Effector memory CD4-positive, alpha-beta T cell (primary cell): Measurements from ENCODE around the gene ING5.
A peak's percentile ranks its signal among the peaks of the same experiment; 100 is the strongest.
"Not testable (repeated sequence)": the region's sequence is repeated elsewhere in the genome, so short reads cannot be mapped to it uniquely, and the experiment has no call there.

Source experiments
- DNase-seq, 3 donors: peaks; one replicate each; pipeline ENCODE4 v3.0.0-alpha.2; 2020
- H3K27ac ChIP-seq: 2 replicates; pipeline ENCODE4 v1.7.0; 2013; ENCODE audit warnings: mild to moderate bottlenecking, low read length, moderate library complexity; ENCODE audit not compliant: insufficient read depth, poor library complexity, severe bottlenecking
- H3K27me3 ChIP-seq: replicated peaks from 2 replicates; pipeline ENCODE4 v1.7.0; 2013; ENCODE audit warnings: mild to moderate bottlenecking, low read length; ENCODE audit not compliant: insufficient read depth, control insufficient read depth, poor library complexity, severe bottlenecking
- H3K36me3 ChIP-seq: 2 replicates; pipeline ENCODE4 v1.7.0; 2013; ENCODE audit warnings: mild to moderate bottlenecking, low read length, moderate library complexity; ENCODE audit not compliant: control insufficient read depth, insufficient read depth
- H3K4me1 ChIP-seq: 2 replicates; pipeline ENCODE4 v1.7.0; 2013; ENCODE audit warnings: low read length, mild to moderate bottlenecking; ENCODE audit not compliant: control insufficient read depth, insufficient read depth, poor library complexity, severe bottlenecking
- H3K4me3 ChIP-seq: 2 replicates; pipeline ENCODE4 v1.7.0; 2013; ENCODE audit warnings: low read length, low read depth, mild to moderate bottlenecking; ENCODE audit not compliant: insufficient read depth, poor library complexity, severe bottlenecking
- H3K9me3 ChIP-seq: 2 replicates; pipeline ENCODE4 v1.7.0; 2013; ENCODE audit warnings: mild to moderate bottlenecking, low read length, moderate library complexity; ENCODE audit not compliant: control insufficient read depth

The ING5 gene

DNA sequence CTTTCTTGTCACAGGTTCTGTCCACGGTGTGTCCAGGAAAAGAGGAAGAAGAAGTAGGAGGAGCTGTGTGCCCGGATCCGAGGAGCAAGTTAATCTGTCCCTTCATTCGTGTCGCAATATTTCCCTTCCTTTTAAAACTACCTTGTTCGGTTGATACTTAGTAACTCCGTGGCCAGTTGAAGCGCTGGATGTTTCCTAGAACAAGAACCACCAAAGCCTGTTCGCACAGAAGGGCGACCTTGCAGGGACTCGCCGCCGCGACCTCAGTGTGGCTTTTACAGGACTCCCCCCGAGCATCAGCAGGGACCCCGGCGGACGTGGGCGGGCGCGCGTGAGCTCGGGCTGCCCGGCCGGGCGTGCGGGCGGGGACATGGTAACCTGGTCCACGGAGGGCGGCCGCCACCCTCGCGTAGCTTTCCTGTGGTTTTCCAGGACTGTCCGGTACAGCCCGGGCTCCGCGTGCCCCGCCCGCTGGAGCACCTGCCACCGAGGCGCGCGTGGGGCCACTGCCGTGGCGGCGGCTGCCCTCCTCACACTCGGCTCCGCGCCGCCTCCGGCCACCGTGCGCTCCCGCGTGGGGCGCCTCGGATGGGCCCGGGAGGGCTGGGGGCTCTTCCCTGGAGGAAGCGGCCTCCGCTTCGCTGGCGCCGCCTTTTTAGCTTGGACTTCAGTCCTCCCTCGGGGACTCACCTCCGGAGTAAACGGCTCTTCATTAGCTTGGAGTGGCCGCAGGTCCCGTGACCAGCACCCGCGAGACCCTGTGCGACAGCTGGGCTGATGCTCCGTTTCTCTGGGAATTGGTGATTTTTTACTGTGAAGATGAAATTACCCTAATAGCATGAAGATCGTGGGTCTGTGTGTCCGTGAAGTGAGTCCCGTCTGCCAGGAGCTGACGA lies 23.4 kb downstream of the ING5 start:
- no peaks in the 10 kb centered on the region for H3K4me1 ChIP-seq
- H3K4me3 ChIP-seq = no peak overlapping the region
- H3K27ac ChIP-seq = no peak overlapping the region
- H3K36me3 ChIP-seq = peaks cover 18% of the 10 kb centered on the region
- DNase-seq = no peak
- no peaks in the 10 kb centered on the region for H3K9me3 ChIP-seq
- H3K27me3 ChIP-seq = no peaks in the 10 kb centered on the region

DNA sequence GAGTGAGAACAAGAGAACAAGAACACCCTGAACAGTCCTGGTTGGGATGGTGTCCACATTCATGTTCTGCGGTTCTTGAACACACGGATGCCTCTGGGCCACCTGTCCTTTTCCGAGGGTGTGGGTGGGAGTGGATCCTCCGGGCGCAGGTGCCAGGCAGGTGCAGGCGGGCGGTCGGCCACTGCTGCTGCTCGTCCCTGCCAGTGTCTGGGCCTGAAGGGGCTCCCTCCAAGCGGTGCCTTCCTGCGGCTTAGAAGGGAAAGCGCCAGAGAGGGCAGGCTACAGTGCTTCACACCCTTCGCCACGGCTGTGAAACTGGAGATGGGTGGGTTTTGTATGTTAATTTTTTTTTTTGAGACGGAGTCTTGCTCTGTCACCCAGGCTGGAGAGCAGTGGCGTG lies 24.6 kb downstream of the ING5 start:
- Histone ChIP-seq H3K27ac (no peak overlapping the region), H3K36me3 (peaks cover 7% of the 10 kb centered on the region), H3K4me1 (no peaks in the 10 kb centered on the region), H3K4me3 (no peak overlapping the region), H3K9me3 (no peaks in the 10 kb centered on the region), H3K27me3 (no peaks in the 10 kb centered on the region)
- no peak for DNase-seq

DNA sequence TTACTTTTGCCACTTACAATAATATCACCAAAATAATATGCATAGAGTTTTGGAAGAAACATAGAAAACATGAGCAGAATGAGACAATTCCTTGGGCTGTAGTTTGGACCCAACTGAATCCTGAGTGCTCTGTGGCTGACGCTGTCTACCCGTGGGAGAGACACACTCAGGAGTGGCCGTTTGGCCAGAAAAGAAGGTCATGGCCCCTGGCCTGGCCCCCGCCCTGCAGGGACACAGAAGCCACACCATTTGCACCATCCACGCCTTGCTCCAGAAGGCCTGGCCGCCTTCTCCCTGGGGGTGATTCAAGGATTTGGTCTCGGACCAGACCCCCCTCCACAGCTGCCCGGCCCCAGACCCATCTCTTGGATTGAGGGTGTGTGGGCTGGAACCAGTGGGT lies 26.2 kb downstream of the ING5 start:
- DNase-seq = no peak
- Histone ChIP-seq H3K27ac (no peak overlapping the region), H3K9me3 (no peaks in the 10 kb centered on the region), H3K4me3 (no peak overlapping the region), H3K27me3 (no peaks in the 10 kb centered on the region), H3K4me1 (no peaks in the 10 kb centered on the region), H3K36me3 (peaks cover 3% of the 10 kb centered on the region)

DNA sequence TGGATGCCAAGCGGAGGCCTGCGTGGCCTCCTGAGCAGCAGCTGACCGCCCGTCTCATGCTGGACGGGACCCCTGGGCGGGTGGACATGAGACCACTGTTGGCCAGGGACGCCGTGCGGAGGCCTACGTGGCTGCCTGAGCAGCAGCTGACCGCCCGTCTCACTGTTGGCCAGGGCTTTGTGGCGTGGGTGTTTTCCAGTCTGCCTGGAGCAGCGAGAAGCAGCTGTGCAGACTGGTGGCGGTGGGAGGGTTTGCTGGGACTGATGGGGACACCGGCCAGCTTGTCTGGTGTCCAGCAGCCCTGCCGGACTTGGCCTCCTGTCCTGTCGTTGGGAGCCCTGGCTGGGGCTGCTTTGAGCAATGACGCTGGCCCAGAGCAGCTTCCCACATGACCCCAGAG lies 26.8 kb downstream of the ING5 start:
- Histone ChIP-seq H3K4me3 (no peak overlapping the region), H3K9me3 (no peaks in the 10 kb centered on the region), H3K4me1 (no peaks in the 10 kb centered on the region), H3K27ac (no peak overlapping the region), H3K36me3 (no peaks in the 10 kb centered on the region), H3K27me3 (no peaks in the 10 kb centered on the region)
- no peak for DNase-seq

DNA sequence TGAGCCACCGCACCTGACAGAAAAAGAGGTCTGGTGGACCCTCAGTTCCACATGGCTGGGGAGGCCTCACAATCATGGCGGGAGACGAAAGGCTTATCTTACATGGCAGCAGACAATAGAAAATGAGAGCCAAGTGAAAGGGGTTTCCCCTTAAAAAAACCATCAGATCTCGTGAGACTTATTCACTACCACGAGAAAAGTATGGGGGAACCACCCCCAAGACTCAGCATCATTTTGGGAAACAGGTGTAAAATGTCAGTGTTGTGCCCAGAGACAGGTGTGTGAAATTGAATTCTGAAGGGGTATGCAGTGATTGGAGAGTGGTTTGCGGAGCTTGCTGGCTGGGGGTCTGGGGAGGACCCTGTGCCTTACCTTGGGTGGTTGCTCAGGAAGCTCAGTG lies 28.0 kb downstream of the ING5 start:
- H3K36me3 ChIP-seq = no peaks in the 10 kb centered on the region
- no peak for DNase-seq
- H3K4me1 ChIP-seq = no peaks in the 10 kb centered on the region
- H3K27ac ChIP-seq = no peak overlapping the region
- H3K27me3 ChIP-seq = no peaks in the 10 kb centered on the region
- H3K9me3 ChIP-seq = no peaks in the 10 kb centered on the region
- no peak overlapping the region for H3K4me3 ChIP-seq

DNA sequence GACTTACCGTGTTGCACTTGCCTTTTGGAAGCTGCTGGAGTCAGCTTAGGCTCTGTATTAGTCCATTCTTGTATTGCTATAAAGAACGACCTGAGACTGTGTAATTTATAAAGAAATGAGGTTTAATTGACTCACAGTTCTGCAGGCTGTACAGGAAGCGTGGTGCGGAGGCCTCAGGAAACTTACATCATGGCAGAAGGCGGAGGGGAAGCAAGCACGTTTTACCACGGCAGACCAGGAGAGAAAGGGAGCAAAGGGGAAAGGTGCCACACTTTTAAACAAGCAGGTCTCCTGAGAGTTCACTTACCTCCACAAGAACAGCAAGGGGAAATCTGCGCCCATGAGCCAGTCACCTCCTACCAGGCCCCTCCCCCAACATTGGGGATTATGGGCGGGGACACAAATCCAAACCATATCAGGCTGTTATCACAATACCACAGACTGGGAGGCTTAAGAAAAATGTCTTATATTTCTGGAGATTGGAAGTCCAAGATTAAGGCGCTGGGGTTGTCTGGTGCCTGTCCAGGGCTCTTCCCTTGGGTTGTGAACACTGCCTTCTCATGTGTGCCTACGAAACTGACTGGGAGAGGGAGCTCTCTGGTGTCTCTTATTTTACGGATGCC lies 28.9 kb downstream of the ING5 start:
- H3K27ac ChIP-seq = no peak overlapping the region
- no peaks in the 10 kb centered on the region for H3K27me3 ChIP-seq
- H3K4me3 ChIP-seq = no peak overlapping the region
- DNase-seq = no peak
- H3K36me3 ChIP-seq = no peaks in the 10 kb centered on the region
- H3K9me3 ChIP-seq = no peaks in the 10 kb centered on the region
- H3K4me1 ChIP-seq = peaks cover 6% of the 10 kb centered on the region

DNA sequence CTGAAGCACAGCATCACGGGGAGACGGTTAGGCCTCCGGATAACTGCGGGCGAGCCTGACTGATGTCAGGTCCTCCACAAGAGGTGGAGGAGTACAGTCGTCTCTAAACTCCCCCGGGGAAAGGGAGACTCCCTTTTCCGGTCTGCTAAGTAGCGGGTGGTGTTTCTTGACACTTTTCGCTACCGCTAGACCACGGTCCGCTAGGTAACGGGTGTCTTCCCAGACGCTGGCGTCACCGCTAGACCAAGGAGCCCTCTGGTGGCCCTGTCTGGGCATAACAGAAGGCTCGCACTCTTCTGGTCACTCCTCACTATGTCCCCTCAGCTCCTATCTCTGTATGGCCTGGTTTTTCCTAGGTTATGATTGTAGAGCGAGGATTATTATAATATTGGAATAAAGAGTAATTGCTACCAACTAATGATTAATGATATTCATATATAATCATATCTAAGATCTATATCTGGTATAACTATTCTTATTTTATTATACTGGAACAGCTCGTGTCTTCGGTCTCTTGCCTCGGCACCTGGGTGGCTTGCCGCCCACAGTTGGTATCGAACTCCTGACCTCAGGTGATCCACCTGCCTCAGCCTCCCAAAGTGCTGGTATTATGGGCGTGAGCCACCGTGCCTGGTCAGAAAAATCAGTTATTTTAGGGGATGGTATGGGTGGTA lies 30.8 kb downstream of the ING5 start:
- not testable (repeated sequence) for H3K36me3 ChIP-seq, H3K4me1 ChIP-seq, H3K27ac ChIP-seq, H3K4me3 ChIP-seq, H3K9me3 ChIP-seq, H3K27me3 ChIP-seq
- DNase-seq = peak; percentile 32 to 44 (median 42)

DNA sequence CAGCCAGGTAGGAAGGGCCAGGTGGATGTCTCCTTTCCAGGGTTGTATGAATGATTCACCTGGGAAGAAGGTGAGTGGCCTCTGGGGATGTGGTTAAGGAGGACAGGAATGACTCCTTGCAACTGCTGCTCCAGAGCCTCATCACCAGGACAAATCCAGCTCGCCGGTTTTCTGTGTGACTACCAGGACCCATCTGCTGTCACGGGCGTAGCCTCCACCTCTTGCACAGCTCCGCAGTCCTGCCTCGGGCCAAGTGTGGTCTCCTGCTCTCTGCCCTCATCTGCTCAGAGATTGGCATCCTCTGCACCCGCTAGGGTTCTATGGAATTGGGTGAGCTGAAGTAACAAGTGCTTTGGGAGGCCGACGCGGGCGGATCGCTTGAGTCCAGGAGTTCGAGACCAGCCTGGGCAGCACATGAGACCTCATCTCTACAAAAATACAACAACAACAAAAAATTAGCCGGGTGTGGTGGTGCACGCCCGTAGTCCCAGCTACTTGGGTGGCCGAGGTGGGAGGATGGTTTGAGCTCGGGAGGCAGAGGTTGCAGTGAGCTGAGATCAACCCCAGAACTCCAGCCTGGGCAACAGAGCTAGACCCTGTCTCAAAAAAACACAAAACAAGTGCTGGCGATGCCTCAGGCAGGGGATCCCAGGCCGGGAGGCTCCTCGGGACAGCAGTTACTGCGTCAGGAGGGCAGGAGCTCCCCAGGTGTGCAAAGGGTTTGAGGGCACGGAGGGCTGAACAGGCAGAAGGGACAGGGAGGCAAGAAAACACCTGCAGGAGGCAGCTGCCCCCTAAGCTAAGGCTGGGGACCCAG lies 31.8 kb downstream of the ING5 start:
- H3K4me3 ChIP-seq = peak overlapping the region; percentile 85
- no peaks in the 10 kb centered on the region for H3K9me3 ChIP-seq
- H3K4me1 ChIP-seq = peaks cover 6% of the 10 kb centered on the region
- H3K27ac ChIP-seq = peak overlapping the region; percentile 60
- H3K36me3 ChIP-seq = no peaks in the 10 kb centered on the region
- DNase-seq = no peak
- no peaks in the 10 kb centered on the region for H3K27me3 ChIP-seq

DNA sequence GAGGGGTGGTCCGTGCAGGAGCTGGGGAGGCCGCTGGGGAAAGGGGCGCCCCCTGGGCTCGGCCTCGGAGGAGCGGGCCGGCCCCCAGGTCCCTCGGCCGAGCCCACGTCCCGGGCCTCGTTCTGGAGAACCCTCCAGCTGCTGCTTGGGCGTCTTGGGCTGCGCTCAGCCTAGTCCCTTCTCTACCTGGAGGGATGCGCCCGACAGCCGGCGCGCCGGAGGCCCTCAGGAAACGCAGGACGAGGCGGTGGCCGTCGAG lies 32.3 kb downstream of the ING5 start:
- Histone ChIP-seq H3K27me3 (no peaks in the 10 kb centered on the region), H3K36me3 (no peaks in the 10 kb centered on the region), H3K27ac (peak overlapping the region; percentile 60), H3K4me3 (peak overlapping the region; percentile 85), H3K9me3 (no peaks in the 10 kb centered on the region), H3K4me1 (peaks cover 6% of the 10 kb centered on the region)
- no peak for DNase-seq
